ENCODE data around the gene RNF227.

RNF227 gene

GRCh38 chr17:7888184-7888920, 27.7 kb downstream of the RNF227 start, which contains the start of gene CHD3:
Gene CHD3 (plus strand): TSS chr17:7888789. CDS start chr17:7889001, 212 bp downstream.
- Mint-ChIP-seq H3K4me3 (no peak within 1 kb of the TSS), H3K27me3 (no peaks in the 10 kb centered on the region), H3K9me3 (no peaks in the 10 kb centered on the region), H3K36me3 (ENCODE audit: low read depth) (peaks cover 27% of the 10 kb centered on the region), H3K4me1 (peaks cover 10% of the 10 kb centered on the region), H3K27ac (no peak within 1 kb of the TSS)
- DNase-seq = peak; percentile 65
- peak; percentile 25 for ATAC-seq

DNA sequence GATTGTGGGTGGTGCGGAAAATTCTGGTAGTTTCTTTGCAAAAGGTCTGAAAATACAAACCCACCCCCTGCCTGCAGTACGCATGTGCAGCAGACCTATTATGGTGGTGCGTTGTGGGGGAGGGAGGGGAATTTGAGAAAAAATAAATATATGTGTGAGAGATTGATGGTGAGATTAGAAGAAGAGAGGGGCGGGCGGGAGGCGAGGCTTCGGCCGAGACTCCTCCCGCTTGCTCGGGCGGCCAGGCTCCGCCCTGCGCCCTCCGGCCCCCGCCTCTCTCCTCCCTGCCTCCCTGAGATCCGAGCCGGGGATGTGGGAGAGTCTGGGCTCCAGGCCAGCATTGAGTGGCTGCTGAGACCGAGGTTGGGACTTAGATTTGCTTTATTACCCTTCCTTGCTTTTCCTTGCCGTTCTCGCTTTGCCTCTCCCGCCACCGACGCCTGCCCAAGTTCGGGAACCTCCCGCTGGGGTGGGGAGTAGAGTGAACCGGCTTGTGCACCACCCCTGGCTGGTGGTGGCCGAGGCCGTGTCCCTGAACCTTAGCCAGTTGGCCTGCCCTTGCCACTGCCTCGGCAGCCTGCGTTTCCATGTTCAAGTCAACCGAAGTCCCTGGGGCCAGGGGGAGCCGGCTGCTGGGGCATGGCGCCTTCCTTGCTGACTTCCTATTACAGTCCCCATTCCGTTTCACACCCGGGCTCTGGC, 28.5 kb downstream of the RNF227 start:
- H3K4me1 Mint-ChIP-seq = peaks cover 10% of the 10 kb centered on the region
- DNase-seq (peak; percentile 85), ATAC-seq (peak; percentile 76)
- H3K27ac Mint-ChIP-seq = no peak overlapping the region
- H3K27me3 Mint-ChIP-seq = no peaks in the 10 kb centered on the region
- peaks cover 27% of the 10 kb centered on the region for H3K36me3 Mint-ChIP-seq (ENCODE audit: low read depth)
- H3K9me3 Mint-ChIP-seq = no peaks in the 10 kb centered on the region
- no peak overlapping the region for H3K4me3 Mint-ChIP-seq

DNA sequence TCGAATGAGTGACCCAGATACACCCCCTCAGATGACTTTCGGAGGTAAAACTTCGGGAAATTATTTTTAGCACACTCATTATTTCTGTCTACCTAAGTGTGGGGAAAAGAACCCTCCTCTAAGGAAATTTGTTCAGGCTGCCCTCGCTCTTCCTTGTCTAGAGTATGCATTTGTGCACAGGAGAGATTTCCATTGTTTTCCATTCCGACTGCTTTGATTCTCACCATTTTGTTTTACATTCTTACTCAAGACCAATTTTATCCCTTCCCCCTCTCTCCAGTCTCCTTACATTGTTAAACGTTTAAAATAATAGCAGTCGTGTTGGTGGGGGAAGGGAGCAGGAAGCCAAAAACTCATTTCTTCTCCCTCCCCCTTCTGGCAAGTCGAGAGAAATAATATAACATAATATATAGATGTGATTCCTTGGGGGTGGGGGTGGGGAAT, 29.0 kb downstream of the RNF227 start:
- Mint-ChIP-seq H3K4me1 (peaks cover 10% of the 10 kb centered on the region), H3K9me3 (no peaks in the 10 kb centered on the region), H3K27ac (no peak overlapping the region), H3K4me3 (no peak overlapping the region), H3K27me3 (no peaks in the 10 kb centered on the region), H3K36me3 (ENCODE audit: low read depth) (peaks cover 26% of the 10 kb centered on the region)
- ATAC-seq (no peak), DNase-seq (no peak)

DNA sequence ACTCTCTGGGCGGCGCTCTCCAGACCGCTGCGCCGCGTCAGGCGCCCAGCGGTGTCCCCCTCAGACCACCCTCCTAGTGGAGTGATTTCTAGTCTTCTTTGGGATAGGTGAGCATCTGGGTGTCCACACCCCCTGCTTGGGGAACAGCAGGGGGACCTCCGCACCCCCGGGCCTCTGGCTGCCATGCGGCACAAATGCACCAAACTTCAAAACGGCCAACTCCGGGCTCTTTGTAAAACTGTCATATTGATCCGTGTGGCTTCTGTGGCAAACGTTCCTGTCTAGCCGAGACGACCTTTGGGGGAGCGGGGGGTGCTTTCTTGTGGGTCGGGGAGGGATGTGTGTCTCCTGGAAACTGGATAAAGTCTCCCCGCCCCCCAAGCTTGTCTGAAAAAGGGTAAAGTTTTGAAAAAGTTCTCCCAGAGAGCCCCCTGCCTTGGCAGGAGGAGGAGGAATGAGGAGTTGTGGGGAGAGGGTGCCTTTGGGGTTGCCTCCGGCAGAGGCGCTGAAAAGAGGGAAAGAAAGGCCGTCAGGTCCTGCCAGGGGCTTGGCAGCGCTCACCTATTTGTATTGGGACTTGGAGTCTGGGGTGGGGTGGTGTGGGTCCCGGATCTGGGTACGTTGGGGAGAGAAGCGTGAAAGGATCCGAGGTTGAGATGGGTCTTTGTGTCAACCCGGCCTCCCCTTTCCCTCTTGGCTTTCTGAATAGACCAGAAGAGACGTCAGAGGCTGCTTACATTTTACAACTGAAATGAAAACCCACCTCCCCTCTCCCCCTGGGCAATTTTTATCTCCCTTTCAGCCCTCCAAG, 29.7 kb downstream of the RNF227 start:
- H3K4me3 Mint-ChIP-seq = no peak overlapping the region
- H3K27me3 Mint-ChIP-seq = no peaks in the 10 kb centered on the region
- ATAC-seq (peak; percentile 6), DNase-seq (peak; percentile 69)
- peaks cover 10% of the 10 kb centered on the region for H3K4me1 Mint-ChIP-seq
- peaks cover 22% of the 10 kb centered on the region for H3K36me3 Mint-ChIP-seq (ENCODE audit: low read depth)
- H3K9me3 Mint-ChIP-seq = no peaks in the 10 kb centered on the region
- no peak overlapping the region for H3K27ac Mint-ChIP-seq

DNA sequence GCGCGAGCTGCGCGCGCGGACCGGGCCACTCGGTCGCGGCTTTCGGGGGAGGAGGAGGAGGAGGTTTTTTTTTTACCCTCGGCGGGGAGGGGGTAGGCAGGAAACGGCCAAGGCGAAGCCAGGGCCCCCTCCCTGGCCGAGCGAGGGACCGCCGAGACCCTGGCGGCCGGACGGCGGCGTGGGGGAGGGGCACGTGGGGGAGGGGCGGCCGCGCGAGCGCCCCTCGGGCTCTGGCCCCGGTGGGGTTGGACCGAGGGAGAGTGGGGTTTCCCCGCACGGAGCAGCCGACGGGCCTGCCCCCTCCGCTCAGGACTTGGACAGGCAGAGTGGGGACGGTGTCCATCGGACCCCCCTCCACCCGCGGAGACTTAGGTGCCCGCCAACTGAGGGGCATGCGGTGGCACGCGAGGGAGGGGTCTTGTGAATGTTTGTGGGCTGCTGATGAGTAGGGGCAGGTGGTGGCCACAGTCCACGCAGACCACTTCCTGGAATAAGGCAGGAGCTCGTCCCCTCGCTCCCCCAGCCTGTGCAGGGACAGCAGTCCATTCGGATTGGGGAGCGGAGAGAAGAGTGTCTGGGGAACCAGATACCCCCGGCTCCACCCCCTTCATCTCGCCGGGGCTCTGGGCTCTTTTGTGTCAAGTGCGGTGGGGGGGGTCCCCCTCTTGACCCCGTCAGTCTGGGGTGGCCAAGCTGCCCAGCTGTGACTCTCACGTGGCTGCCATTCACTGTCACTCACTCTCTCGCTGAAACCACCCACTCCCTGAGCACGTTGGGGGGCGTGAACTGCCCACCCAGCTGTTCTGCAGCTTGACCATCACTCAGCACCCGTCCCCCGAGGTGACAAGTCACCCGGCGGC, 30.5 kb downstream of the RNF227 start:
- Mint-ChIP-seq H3K27me3 (no peaks in the 10 kb centered on the region), H3K4me1 (peaks cover 10% of the 10 kb centered on the region), H3K36me3 (ENCODE audit: low read depth) (peaks cover 15% of the 10 kb centered on the region), H3K4me3 (no peak overlapping the region), H3K27ac (no peak overlapping the region), H3K9me3 (no peaks in the 10 kb centered on the region)
- ATAC-seq (peak; percentile 16), DNase-seq (peak; percentile 63)

GRCh38 chr17:7884581-7885366, 31.3 kb downstream of the RNF227 start:
- Mint-ChIP-seq H3K36me3 (ENCODE audit: low read depth) (peaks cover 7% of the 10 kb centered on the region), H3K4me3 (peak overlapping the region; percentile 69), H3K27ac (peak overlapping the region; percentile 47), H3K27me3 (no peaks in the 10 kb centered on the region), H3K9me3 (no peaks in the 10 kb centered on the region), H3K4me1 (peaks cover 6% of the 10 kb centered on the region)
- DNase-seq (peak; percentile 29), ATAC-seq (no peak)

- Mint-ChIP-seq H3K4me3 (peak overlapping the region; percentile 73), H3K4me1 (peaks cover 6% of the 10 kb centered on the region), H3K27me3 (no peaks in the 10 kb centered on the region), H3K36me3 (ENCODE audit: low read depth) (peaks cover 2% of the 10 kb centered on the region), H3K9me3 (no peaks in the 10 kb centered on the region), H3K27ac (peak overlapping the region; percentile 75)
- DNase-seq (peak; percentile 18), ATAC-seq (no peak)
Observed at GRCh38 chr17:7883781-7884386, 32.2 kb downstream of the RNF227 start.

GRCh38 chr17:7882629-7883028, 33.5 kb downstream of the RNF227 start:
- Mint-ChIP-seq H3K9me3 (no peaks in the 10 kb centered on the region), H3K36me3 (ENCODE audit: low read depth) (peaks cover 2% of the 10 kb centered on the region)

GRCh38 chr17:7882068-7882467, 34.0 kb downstream of the RNF227 start:
- Mint-ChIP-seq H3K27me3 (no peaks in the 10 kb centered on the region), H3K36me3 (ENCODE audit: low read depth) (peaks cover 2% of the 10 kb centered on the region), H3K9me3 (no peaks in the 10 kb centered on the region), H3K4me1 (peaks cover 6% of the 10 kb centered on the region), H3K4me3 (no peak overlapping the region), H3K27ac (no peak overlapping the region)
- no peak for DNase-seq
- ATAC-seq = no peak

More at GRCh38 chr17:7882629-7883028, 33.5 kb downstream of the RNF227 start:
- Mint-ChIP-seq H3K27ac (no peak overlapping the region), H3K4me1 (peaks cover 6% of the 10 kb centered on the region), H3K27me3 (no peaks in the 10 kb centered on the region), H3K4me3 (no peak overlapping the region)
- ATAC-seq = no peak
- DNase-seq = no peak

- Mint-ChIP-seq H3K27ac (no peak overlapping the region), H3K36me3 (ENCODE audit: low read depth) (peaks cover 2% of the 10 kb centered on the region), H3K4me3 (no peak overlapping the region), H3K9me3 (no peaks in the 10 kb centered on the region), H3K27me3 (no peaks in the 10 kb centered on the region), H3K4me1 (peaks cover 4% of the 10 kb centered on the region)
- ATAC-seq (no peak), DNase-seq (no peak)
Observed at GRCh38 chr17:7881276-7882054, 34.6 kb downstream of the RNF227 start.

DNA sequence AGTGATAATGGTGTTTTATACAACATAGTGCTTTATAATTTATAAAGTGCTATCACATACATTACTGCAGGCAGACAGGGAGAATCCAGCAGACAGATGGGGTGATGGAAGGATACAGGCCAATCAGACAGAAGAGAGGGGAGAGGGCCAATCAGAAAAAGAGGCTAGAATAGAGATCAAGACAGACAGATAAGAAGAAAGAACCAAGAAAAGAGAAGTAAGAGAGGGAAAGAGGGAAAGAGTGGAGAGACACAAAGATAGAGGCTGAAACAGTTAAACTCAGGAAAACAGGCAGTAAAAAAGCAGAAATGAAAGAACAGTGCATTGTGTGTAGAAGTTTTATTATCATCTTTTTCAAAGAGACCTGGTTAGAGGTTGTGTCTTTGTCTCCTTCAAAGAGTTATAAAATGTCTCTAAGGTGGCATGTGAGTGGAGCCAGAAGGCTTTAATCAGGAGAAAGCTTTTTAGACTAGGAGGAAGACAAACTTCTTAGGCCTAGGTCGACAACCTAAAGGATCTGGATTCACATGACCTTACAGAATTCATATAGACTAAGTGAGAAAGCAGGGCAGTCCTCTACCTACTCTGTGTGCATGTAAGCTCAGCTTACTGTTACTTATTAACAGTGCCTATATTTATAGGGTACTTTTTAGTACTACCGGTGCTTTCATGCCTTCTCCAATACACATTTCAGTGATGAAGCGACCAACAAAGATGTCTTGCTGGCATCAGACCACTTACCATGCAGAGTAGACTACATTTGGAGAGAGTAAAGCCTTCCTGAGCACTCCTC, 35.8 kb downstream of the RNF227 start:
- Mint-ChIP-seq H3K4me1 (no peaks in the 10 kb centered on the region), H3K9me3 (no peaks in the 10 kb centered on the region), H3K27ac (no peak overlapping the region), H3K27me3 (no peaks in the 10 kb centered on the region), H3K36me3 (ENCODE audit: low read depth) (peaks cover 4% of the 10 kb centered on the region), H3K4me3 (no peak overlapping the region)
- DNase-seq (no peak), ATAC-seq (no peak)

DNA sequence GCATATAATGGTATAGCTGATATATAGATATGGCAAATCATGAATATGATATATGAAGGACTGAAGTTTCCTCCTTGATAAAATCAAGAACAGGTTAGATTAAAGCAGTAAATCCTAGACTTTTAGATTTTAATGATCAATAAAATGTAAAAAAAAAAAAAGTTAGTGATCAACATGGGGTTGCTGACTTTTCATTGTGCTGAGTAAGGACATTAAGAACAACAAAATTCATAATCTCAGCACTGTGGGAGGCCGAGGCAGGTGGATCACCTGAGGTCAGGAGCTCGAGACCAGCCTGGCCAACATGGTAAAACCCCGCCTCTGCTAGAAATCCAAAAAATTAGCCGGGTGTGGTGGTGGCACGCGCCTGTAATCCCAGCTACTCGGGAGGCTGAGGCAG, 37.9 kb downstream of the RNF227 start:
- no peak for DNase-seq
- Mint-ChIP-seq H3K27me3 (no peaks in the 10 kb centered on the region), H3K9me3 (no peaks in the 10 kb centered on the region), H3K27ac (no peak overlapping the region), H3K36me3 (ENCODE audit: low read depth) (peaks cover 8% of the 10 kb centered on the region), H3K4me3 (no peak overlapping the region), H3K4me1 (no peaks in the 10 kb centered on the region)
- no peak for ATAC-seq
